HG03558 (cell line): ENCODE results near the gene CCDC6.
"Not testable (repeated sequence)": the region's sequence is repeated elsewhere in the genome, so short reads cannot be mapped to it uniquely, and the experiment has no call there.

Experiments used
- ATAC-seq: cut with Tn5 transposase; IDR thresholded peaks from one replicate; pipeline ENCODE4 v1.9.1; 2021; ENCODE audit warnings: moderate number of reproducible peaks; ENCODE audit not compliant: unreplicated experiment; ENCODE audit errors: extremely low read depth

The CCDC6 gene

DNA sequence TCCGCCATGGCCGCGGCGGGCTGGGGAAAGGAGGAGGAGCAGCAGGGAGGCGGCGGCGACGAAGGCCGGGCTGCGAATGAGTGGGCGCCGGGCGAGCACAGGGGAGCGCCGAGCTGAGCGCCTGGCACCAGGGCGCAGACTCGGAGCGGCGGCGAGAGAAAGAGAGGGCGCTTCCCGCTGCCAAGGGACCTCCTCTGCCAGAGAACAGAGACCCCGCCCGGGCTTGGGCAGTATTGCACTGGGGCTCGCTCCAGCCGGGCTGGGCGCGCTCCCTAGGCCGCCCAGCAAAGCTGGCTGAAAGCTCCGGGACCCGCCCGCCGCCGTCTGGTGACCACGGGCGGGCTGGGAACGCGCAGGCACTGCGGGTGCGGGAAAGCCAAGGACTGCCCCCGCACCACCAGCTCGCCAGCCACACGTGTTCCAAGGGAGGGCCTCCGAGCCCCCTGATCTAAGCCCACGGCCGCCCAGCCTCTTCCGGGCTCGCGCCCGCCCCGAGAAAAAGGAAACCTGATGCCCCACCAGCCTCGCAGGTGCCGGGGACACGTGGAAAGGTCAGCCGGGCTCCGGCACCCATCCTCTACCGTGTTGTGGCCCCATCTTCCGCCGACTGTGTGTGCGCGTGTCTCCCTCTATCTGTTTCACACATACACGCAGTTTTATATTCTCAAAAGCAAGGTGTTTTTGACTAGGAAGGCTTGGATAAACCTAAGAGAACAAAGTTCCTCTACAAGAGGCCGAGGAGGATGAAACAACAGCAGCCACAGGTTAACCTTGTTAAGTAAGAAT lies at the start of gene CCDC6:
Gene CCDC6 (minus strand): TSS at position 140 of the 786 bp plus-strand sequence. CDS start 132 bp downstream, at position 8.
- peak; percentile 65 for ATAC-seq

DNA sequence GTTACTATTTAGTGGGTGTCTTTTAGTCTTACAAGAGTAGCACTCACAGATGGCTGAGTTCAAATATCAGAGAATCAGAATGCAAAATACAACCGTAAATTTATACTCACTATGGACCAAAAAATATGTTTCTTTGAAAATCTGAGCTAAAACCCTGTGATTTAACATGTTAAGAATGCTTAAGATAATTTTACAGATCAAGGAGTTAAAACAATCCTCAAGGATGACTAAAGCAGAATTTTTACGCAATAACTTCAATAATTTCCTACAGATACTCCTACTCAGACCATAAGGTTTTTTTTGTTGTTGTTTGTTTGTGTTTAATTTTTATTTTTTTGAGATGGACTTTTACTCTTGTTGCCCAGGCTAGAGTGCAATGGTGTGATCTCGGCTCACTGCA lies 47.9 kb upstream of the CCDC6 start:
- no peak for ATAC-seq

DNA sequence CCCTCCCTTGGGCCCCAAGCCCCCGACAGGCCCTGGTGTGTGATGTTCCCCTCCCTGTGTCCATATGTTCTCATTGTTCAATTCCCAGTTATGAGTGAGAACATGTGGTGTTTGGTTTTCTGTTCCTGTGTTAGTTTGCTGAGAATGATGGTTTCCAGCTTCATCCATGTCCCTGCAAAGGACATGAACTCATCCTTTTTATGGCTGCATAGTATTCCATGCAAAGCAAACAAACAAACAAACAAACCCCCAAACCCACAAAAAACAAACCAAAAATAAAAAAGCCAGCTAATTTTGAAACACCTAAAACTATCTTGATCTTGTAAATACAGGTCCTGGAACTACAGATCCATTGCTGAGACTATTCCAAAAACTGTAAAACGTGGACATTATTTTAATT lies 47.4 kb upstream of the CCDC6 start:
- ATAC-seq, result not testable (repeated sequence)

DNA sequence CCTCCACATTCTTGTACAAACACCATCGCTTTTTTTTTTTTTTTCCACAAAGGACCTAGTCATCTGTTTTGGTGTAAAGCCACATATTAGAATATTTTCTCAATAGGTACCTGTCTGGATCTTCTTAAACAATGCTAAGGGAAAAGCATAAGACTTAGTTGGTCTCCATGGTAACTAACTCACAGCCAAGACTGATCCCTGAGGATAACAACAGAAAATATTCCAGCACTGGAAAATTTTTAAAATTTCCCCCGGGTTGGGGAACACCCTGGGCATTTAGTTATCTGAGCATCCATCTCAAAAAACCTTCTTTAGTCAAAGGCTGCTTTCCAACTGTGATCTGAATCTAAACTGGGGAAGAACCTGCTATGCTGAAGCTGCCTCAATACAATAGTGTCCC lies 43.7 kb upstream of the CCDC6 start:
- ATAC-seq, result no peak

DNA sequence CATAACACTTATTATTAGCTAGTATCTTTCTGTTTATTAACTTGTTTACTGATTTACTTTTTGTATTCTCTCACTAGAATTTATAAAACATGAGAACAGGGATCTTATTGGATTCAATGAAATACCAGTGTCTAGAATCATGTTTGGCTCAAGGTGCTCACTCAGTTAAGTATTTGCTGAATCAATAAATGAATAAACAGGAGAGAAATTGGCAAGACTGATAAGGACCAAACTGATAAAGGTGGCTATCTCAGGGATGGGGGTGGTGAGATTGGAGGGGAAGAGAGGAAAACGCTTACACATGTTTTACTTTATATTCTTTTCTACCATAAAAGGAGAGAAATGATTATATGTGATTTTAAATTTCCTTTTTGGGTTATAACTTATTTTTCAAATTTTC lies 43.3 kb upstream of the CCDC6 start:
- no peak for ATAC-seq

DNA sequence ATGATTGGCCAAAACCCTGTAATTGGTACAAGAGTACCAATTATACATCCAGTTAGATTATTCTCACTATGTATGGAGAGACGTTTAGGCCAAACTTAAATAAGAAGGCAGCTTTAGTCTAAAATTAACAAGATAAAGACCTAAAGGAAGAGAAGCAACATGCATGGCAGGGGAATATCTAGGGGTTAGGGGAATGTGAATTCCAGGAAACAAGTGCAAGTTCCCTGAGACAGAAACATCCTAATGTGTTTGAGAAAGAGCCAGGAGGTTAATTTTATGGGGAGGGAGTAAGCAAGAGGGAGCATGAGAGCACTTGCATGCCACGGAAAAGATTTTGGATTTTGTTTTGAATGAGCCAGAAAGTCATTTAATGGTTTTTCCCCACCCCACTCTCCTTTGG lies 39.6 kb upstream of the CCDC6 start:
- ATAC-seq, result no peak

DNA sequence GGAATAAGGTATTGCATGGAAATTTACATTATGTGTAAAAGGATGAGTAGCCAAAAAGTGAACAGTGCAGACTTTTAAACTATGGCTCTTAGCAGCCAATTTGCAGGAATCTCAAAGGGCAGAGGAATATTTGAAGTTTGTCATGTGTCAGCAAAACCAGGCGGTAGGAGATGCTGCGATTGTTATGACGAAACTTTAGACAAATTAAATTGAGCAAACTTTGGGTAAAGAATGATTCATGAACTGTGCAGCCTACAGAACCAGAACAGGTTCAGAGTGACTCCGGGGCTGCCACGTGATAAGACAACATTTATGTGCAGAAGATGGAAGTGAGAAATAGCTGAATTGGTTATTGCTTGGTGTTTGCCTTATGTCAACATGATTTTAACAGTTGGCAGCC lies 39.2 kb upstream of the CCDC6 start:
- no peak for ATAC-seq

DNA sequence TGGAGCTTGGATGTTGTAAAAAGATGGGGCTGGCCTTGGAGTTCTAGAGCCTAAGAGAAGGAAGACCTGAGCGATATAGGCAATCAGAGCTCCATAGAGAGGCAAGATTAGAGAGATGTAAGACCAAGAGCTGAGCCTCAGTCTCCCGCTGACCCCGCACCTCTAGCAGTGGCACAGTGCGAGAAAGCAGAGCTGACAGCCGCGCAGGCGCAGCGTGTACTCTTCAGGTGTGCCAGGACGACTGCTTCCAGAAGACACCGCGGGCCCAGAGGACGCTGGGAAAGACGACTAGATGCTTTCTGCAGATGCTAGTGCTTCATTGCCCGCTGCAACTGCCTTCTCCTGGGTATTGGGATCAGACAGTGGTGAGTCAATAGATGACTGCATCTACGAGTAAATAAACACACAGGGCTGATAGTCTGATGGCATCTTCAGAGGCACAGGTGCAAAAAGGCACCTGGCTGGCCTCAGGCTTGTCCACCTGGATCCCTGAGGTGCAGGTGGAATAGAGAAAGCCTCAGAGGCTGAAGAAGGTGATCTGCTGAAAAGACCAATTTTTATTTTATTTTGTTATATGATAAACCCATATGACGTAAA lies 38.1 kb upstream of the CCDC6 start:
- ATAC-seq, result no peak

DNA sequence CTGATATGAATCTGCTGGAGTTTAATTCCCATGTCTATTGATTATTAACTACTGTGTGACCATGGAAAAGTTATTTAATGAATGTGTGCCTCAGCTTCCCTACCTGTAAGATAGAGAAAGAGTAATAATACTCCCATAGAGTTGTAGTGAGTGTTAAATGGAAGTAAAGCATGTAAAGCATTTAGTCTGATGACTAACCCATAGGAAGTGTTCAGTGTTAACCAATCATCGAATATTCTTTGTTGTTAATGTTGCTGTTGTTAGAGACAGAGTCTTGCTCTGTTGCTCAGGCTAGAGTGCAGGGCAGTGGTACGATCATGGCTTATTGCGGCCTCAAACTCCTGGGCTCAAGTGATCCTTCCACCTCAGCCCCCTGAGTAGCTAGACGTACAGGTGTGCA lies 36.2 kb upstream of the CCDC6 start:
- ATAC-seq, result no peak

DNA sequence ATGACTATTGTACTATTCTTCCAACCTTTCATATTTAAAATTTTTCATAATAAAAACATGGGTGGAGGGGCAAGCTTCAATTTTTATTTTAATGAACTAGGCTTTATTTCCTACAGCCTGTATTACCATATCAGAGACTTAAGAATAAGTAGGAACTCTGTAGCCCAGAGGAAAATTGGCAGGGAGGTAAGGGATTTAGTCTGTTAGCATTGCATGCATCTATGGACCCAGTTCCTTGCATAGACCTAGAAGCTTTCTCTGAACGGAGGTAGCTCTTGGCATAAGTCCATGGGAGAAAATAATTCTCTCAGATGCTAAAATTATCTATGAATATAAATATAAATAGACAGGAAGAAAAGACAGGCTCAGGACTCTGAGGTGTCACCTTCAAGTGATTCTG lies 31.4 kb upstream of the CCDC6 start:
- ATAC-seq, result no peak

DNA sequence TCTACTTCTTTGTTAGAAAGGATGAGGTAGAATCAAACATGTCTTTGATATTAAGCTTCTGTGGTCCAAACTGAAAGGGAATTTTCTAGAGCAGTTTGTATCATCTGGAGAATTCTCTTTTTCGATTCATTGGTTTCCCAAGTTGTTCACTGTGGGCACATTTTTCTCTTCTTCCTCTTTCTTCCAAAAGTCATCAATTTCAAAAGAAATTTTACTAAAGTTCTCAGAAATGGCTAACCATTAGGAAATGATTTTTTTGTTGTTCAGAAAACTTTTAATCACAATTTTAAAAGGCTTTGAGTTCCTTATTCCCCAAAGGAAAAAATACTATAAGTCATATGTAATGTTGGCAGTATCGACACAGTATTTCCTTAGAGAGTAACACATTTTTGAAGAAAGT lies 28.3 kb upstream of the CCDC6 start:
- no peak for ATAC-seq

DNA sequence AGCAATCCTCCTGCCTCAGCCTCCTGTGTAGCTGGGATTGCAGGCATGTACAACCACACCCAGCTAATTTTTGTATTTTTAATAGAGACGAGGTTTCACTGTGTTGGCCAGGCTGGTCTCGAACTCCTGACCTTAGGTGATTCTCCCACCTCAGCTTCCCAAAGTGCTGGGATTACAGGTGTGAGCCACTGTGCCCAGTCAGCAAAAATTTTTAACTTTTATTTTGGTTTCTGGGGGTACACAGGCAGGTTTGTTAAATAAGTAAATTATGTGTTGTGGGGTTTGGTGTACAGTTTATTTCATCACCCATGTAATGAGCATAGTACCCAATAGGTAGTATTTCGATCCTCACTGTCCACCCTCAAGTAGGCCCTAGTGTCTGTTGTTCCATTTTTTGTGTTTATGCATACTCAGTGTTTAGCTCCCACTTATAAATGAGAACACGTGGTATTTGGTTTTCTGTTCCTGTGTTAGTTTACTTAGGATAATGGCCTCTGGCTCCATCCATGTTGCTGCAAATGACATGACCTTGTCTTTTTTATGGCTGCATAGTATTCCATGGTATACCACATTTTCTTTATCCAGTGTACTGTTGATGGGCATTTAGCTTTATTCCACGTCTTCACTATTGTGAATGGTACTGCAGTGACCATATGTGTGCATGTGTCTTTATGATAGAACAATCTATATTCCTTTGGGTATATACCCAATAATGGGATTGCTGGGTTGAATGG lies 24.6 kb upstream of the CCDC6 start:
- not testable (repeated sequence) for ATAC-seq

DNA sequence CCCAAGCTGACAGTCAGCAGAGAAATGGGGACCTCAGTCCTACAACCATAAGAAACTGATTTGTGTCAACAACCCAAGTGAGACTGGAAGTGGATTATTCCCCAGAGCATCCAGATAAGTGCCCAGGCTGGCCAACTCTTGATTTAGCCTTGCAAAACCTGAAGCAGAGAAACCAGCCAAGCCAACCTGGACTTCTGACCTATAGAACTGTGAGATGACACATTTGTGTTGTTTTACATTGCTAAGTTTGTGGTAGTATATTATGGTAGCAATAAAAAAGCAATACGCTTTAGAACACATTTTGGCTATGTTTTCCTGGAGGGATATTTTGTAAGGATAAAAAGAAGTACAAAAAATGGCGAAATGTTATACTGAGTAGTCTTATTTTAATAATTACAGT lies 19.7 kb upstream of the CCDC6 start:
- ATAC-seq, result no peak

DNA sequence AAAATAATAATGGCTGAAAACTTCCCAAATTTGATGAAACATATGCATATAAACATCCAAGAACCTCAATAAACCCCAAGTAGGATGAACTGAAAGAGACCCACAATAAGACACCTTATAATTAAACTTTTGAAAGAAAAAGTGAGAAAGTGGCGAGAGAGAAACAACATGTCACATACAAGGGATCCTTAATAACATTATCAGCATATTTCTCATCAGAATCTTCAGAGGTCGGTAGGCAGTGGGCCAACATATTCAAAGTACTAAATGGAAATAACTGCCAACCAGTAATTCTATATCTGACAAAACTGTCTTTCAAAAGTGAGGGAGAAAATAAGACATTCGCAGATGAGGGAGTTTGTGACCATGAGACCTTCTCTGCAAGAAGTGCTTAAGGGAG lies 16.6 kb upstream of the CCDC6 start:
- no peak for ATAC-seq

DNA sequence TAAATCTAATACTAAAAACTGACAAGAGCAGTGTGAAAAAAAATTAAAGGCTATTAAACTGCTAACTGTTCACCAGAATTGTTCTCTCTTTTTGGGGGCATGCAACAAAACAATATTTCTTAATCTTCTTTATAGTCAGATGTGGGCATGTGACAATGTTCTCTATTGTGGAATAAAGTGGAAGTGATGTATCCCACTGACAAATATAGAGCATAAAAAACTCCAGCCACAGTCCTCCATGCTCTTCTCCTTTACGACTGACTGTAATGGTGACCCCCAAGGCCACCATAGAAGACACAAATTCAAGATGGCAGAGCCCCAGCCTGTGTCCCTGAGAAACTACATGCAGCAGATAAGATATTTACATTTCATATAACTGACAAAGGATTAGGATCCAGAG lies 11.6 kb upstream of the CCDC6 start:
- ATAC-seq, result no peak

DNA sequence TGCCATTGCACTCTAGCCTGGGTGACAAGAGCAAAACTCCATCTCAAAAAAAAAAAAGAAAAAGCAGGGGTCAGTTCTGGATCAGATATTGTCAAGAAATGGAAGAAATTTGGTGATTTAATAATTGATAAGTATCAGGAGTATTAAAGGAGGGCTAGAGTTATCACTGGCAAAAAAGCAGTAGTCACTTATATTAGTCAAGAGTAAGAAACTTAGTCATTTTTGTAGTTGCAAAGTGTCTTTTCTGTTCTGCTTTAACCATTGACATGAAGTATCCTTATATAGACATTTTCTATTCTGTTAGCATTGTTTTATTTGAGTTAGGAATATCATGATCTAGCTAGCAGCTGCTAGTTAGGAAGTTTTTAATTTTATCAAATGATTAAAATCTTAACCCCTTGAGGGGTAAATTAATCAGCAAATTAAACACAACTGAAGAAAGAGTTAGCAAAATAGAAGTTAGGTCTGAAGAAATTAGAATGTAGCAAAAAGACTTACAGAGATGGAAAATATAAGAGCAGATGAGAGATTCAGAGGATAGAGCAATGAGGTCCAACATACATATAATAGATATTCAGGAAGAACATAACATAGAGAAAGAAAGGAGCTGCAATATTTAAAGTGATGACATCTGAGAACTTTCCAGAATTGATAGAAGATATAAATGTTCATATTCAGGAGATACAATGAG lies 7.3 kb upstream of the CCDC6 start:
- ATAC-seq, result no peak

DNA sequence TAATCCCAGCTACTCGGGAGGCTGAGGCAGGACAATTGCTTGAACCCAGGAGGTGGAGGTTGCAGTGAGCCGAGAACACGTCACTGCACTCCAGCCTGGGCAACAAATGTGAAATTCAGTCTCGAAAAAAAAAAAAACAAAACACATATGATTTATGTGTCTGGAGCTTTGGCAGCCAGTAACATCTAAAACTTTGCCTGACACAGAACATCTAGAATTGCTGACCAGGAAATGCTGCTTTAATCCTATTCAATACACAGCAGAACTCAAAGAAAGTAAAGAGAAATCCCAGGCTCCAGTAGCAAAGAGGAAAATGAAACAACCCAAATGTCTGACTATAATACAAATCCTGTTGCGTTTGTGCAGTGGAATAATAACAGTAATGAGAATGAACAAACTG lies 4.5 kb upstream of the CCDC6 start:
- no peak for ATAC-seq

DNA sequence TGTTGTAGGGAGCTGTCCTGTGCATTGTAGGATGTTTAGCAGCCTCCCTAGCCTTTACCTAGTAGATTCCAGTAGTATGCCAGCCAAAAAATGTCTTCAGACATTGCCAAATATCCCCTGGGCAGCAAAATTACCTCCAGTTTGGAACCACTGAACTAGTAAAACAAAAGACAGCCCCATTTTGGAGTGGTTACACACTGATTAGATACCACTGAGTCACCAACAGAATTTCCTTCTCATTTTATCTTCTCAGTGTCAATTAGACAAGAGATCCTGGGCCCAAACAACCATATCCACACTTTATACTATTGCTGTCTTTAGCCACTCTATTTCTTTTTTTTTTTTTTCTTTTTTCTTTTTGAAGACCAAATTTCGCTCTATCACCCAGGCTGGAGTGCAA lies 3.5 kb upstream of the CCDC6 start:
- ATAC-seq, result no peak

DNA sequence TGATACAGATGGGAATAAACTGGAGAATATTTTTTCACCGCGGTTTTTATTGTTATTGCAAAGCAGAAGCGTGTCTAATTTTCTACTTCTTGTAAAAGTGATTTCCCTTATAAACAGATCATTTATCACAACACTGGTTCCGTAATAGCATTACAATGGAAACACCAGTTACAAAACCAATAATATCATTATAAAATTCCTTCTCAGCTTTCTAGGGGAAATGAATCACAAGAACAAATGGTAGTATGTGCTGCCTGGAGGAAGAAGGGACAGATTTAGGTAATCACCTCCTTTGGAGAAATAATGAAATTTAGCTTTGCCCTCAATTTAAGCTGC lies 2.4 kb upstream of the CCDC6 start:
- ATAC-seq, result no peak

DNA sequence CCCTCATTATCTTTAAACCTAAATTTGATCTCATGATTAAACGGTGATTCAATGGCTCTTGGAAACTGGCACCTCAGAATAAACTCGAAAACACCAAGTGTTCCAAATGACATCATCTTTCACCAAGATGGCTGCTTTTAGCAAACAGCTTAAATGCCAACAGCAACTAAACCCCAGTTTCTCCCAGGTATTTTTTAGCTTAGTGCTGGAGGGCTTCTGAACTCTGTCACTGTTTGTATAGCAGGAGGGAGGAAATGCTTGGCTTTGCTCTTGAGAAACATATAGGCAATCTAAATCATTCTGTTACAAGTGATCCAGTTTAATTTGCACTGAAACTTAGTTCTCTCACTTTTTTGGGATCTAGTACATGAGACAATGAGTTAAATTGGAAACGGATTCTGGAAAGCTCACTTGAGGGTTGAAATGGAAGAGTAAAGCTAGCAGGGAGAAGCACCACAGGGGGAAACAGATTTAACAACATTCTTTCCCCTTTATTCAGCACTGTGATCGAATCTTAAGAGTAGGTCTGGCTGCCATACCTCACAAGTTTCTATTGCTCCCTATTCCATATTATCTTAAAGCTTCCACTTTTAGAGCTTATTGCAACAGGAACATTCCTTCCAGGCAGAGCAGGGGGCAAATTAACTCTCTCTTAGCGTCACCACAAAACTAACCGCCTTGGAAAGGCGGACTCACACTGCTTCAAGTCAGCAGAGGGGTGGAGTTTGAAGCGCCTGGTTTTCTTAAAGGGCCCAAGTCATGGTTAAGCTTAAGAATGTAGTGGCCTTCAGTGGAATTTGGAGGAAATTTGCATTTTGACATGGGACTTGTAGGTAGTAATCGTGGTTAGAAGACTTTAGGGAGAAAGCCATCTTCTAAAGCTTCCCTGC lies 1.8 kb upstream of the CCDC6 start:
- ATAC-seq, result peak; percentile 15
